ENCODE measurements around the gene NUDC. TPM values are rescaled to one million over a fixed set of nuclear protein-coding genes. Genes with fewer than 3 reads are reported as not detected.

Gene NUDC
- total and polyA plus RNA-seq, 2 of the 13 experiments (the other 11 are each of a cell fraction or from before 2014, with no cell fraction given), result 34.7 to 104 TPM

DNA sequence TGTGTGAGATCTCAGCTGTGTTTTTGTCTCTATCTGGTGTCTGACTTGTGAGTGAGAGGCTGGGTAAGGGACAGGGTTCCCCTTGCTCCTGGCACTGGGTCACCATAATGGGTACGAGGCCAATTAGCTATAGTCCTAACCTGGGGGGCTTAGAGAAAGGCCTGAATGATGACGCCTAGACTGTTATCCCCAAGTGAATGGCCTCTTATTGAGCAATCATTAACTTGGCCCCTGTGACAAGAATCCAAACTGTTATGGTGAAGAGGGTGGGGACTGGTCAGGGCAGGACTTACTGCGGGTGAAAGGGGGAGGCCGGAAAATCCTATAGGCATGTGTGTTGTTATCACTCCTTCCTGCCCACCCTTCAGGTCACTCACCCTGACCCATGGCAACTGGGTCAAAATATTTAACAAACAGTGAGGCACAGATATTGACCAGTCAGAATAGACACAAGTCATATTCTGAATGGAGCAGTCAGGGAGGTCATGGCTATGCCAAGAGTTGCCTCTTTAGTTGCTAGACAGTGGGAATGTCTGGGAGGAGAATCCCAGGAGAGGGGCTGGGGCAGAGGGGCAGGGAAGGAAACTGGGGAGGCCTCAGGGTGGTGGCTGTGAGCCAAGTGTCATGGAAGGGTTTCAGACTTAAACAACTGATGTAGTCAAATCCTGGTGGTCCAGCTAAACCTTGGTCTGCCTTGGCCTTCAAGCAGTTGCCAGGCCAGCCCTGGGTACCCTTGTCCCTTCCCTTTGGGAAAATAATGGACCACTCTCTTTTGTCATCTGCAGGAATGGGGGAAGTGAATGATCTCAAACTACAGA, 11.0 kb upstream of the NUDC start (continued):
- TF ChIP-seq ZBTB4 (CRISPR knock-in tag; IDR thresholded peaks at IDR 0.05; ENCODE audit: borderline replicate concordance), result no peak
- TF ChIP-seq CENPX (CRISPR knock-in tag; IDR thresholded peaks at IDR 0.05), result no peak
- peak; percentile 94 to 96 for TF ChIP-seq EP300 (IDR thresholded peaks at IDR 0.05; ENCODE audit: low read depth in 2 of 2, low read length in 2 of 2)
- TF ChIP-seq EP300 (CRISPR knock-in tag; IDR thresholded peaks at IDR 0.05; ENCODE audit: borderline replicate concordance), result peak; percentile 91
- TF ChIP-seq, protein P1, sequence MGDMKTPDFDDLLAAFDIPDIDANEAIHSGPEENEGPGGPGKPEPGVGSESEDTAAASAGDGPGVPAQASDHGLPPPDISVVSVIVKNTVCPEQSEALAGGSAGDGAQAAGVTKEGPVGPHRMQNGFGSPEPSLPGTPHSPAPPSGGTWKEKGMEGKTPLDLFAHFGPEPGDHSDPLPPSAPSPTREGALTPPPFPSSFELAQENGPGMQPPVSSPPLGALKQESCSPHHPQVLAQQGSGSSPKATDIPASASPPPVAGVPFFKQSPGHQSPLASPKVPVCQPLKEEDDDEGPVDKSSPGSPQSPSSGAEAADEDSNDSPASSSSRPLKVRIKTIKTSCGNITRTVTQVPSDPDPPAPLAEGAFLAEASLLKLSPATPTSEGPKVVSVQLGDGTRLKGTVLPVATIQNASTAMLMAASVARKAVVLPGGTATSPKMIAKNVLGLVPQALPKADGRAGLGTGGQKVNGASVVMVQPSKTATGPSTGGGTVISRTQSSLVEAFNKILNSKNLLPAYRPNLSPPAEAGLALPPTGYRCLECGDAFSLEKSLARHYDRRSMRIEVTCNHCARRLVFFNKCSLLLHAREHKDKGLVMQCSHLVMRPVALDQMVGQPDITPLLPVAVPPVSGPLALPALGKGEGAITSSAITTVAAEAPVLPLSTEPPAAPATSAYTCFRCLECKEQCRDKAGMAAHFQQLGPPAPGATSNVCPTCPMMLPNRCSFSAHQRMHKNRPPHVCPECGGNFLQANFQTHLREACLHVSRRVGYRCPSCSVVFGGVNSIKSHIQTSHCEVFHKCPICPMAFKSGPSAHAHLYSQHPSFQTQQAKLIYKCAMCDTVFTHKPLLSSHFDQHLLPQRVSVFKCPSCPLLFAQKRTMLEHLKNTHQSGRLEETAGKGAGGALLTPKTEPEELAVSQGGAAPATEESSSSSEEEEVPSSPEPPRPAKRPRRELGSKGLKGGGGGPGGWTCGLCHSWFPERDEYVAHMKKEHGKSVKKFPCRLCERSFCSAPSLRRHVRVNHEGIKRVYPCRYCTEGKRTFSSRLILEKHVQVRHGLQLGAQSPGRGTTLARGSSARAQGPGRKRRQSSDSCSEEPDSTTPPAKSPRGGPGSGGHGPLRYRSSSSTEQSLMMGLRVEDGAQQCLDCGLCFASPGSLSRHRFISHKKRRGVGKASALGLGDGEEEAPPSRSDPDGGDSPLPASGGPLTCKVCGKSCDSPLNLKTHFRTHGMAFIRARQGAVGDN (CRISPR knock-in tag; IDR thresholded peaks at IDR 0.05), result no peak; the same call in 1 of the 2 replicates
- TF ChIP-seq MATR3 (CRISPR knock-in tag; IDR thresholded peaks at IDR 0.05), result no peak
- peak; percentile 98 for TF ChIP-seq NR2F2 (IDR thresholded peaks at IDR 0.05; ENCODE audit: borderline replicate concordance, low read depth)
- no peak for TF ChIP-seq NFATC3 (CRISPR knock-in tag; IDR thresholded peaks at IDR 0.05)
- no peak for TF ChIP-seq ZNF367 (CRISPR knock-in tag; IDR thresholded peaks at IDR 0.05; ENCODE audit: borderline replicate concordance)
- no peak for TF ChIP-seq HNRNPUL1 (IDR thresholded peaks at IDR 0.05; ENCODE audit: low read depth, low read length)
- TF ChIP-seq, protein P2, sequence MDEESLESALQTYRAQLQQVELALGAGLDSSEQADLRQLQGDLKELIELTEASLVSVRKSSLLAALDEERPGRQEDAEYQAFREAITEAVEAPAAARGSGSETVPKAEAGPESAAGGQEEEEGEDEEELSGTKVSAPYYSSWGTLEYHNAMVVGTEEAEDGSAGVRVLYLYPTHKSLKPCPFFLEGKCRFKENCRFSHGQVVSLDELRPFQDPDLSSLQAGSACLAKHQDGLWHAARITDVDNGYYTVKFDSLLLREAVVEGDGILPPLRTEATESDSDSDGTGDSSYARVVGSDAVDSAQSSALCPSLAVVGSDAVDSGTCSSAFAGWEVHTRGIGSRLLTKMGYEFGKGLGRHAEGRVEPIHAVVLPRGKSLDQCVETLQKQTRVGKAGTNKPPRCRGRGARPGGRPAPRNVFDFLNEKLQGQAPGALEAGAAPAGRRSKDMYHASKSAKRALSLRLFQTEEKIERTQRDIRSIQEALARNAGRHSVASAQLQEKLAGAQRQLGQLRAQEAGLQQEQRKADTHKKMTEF (CRISPR knock-in tag; IDR thresholded peaks at IDR 0.05), result peak; percentile 88
- peak; percentile 73; the same call in 1 of the 2 replicates for TF ChIP-seq ZNF331 (CRISPR knock-in tag; IDR thresholded peaks at IDR 0.05)
- TF ChIP-seq ZNF382 (CRISPR knock-in tag; IDR thresholded peaks at IDR 0.05; ENCODE audit: borderline replicate concordance), result no peak
- TF ChIP-seq TARDBP (CRISPR knock-in tag; IDR thresholded peaks at IDR 0.05), result peak; percentile 91
- TF ChIP-seq, protein P3, sequence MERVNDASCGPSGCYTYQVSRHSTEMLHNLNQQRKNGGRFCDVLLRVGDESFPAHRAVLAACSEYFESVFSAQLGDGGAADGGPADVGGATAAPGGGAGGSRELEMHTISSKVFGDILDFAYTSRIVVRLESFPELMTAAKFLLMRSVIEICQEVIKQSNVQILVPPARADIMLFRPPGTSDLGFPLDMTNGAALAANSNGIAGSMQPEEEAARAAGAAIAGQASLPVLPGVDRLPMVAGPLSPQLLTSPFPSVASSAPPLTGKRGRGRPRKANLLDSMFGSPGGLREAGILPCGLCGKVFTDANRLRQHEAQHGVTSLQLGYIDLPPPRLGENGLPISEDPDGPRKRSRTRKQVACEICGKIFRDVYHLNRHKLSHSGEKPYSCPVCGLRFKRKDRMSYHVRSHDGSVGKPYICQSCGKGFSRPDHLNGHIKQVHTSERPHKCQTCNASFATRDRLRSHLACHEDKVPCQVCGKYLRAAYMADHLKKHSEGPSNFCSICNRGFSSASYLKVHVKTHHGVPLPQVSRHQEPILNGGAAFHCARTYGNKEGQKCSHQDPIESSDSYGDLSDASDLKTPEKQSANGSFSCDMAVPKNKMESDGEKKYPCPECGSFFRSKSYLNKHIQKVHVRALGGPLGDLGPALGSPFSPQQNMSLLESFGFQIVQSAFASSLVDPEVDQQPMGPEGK (CRISPR knock-in tag; IDR thresholded peaks at IDR 0.05), result peak; percentile 89
- peak; percentile 91 for TF ChIP-seq RCOR2 (CRISPR knock-in tag; IDR thresholded peaks at IDR 0.05)
- TF ChIP-seq HNRNPK (IDR thresholded peaks at IDR 0.05; ENCODE audit: low read depth, low read length, poor library complexity, severe bottlenecking), result no peak

Measured in HepG2 (cell line).